Small intestine (tissue), 7 donors: ENCODE measurements around the gene ZRANB2. TPM values are rescaled to one million over a fixed set of nuclear protein-coding genes. Genes with fewer than 3 reads are reported as not detected.

ENCODE experiments used
- DNase-seq, 2 donors: peaks; one replicate each; pipeline versions ENCODE4 v3.0.0 to v3.0.0-alpha.2; 2013
- FAIRE-seq: peaks from 2 replicates; lab custom pipeline; 2012; peaks lifted over from hg19 to GRCh38; lab: Jason Lieb, UNC
- H3K27ac ChIP-seq, 3 donors: one replicate each; pipeline ENCODE4 v1.5.1; 2013; ENCODE audit warnings: low read length in 2 of 3, mild to moderate bottlenecking in 2 of 3, control low read depth in 1 of 3, inconsistent platforms in 1 of 3, low read depth in 1 of 3, moderate library complexity in 1 of 3
- H3K27me3 ChIP-seq, 3 donors: one replicate each; pipeline ENCODE4 v1.6.1; 2013; ENCODE audit warnings: low read length in 3 of 3, inconsistent platforms in 1 of 3; ENCODE audit not compliant: control insufficient read depth in 3 of 3, insufficient read depth in 3 of 3
- H3K36me3 ChIP-seq, 3 donors: one replicate each; pipeline ENCODE4 v1.6.1; 2013; ENCODE audit warnings: low read length in 3 of 3, inconsistent platforms in 1 of 3, low read depth in 1 of 3, mild to moderate bottlenecking in 1 of 3, moderate library complexity in 1 of 3; ENCODE audit not compliant: control insufficient read depth in 3 of 3, insufficient read depth in 2 of 3
- H3K4me1 ChIP-seq, 3 donors: one replicate each; pipeline ENCODE4 v1.6.1; 2013; ENCODE audit warnings: low read length in 2 of 3, inconsistent platforms in 1 of 3, low read depth in 1 of 3, mild to moderate bottlenecking in 1 of 3, moderate library complexity in 1 of 3; ENCODE audit not compliant: control insufficient read depth in 3 of 3, insufficient read depth in 2 of 3
- H3K4me3 ChIP-seq, 3 donors: one replicate each; pipeline ENCODE4 v1.5.1; 2013; ENCODE audit warnings: low read length in 3 of 3, control low read depth in 1 of 3, inconsistent platforms in 1 of 3, low read depth in 1 of 3, mild to moderate bottlenecking in 1 of 3, moderate library complexity in 1 of 3
- H3K9me3 ChIP-seq, 2 donors: one replicate each; pipeline ENCODE4 v1.6.1; 2013; ENCODE audit warnings: low read depth in 1 of 2, low read length in 1 of 2; ENCODE audit not compliant: control insufficient read depth in 2 of 2, insufficient read depth in 1 of 2
- whole genome bisulfite sequencing, 3 donors: extraction: QIAGEN DNeasy Blood & Tissue Kit; methylation state at CpG; one replicate each; pipeline ENCODE4 v1.1.7; 2013; 5-methylcytosine and 5-hydroxymethylcytosine counted together
- polyA plus RNA-seq, 4 donors: library from polyadenylated mRNA; stranded (reverse) in 3 of 4; unstranded in 1 of 4; fragments of 200-250 nt in 3 of 4; fragments of 120-200 nt in 1 of 4; gene quantifications; one replicate each; pipeline versions ENCODE4 v1.2.1 to v1.2.3, GENCODE V29; 2013
- donor health status: healthy with polysubstance abuse.
- donor health status: control.
- donor health status: control.
- donor health status: Bipolar disorder and iron deficiency.
- donor health status: healthy.

Gene ZRANB2
- polyA plus RNA-seq, 4 donors = 20.4 to 114 (median 29.6) TPM

DNA sequence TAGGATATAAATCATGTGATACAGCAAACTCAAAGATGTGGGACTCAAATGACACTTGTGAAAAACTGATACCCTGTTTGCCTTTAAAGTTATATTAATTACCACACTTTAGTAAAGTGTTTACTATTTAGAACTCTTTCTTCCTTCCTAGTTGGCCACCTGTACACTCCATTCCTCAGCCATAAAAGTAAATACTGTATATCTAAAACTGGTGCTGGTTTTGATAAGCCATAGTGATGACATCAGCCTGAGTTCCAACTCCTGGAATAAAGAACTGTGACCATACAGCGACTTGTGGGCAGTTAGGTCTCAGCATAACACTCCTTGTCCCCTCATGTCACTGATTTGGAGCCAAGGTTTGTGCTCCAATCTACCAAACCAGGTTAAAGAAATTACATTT, 36.0 kb downstream of the ZRANB2 start:
- H3K4me1 ChIP-seq = peaks cover 0 to 6% (median 0%) of the 10 kb centered on the region in 3 donors
- H3K27ac ChIP-seq = no peak overlapping the region
- WGBS, 3 donors = 26 to 74% (median 51%) methylated on average over 1 of the region's 1 CpG
- DNase-seq (no peak), FAIRE-seq (no peak)
- peaks cover 0 to 2% (median 0%) of the 10 kb centered on the region in 3 donors for H3K36me3 ChIP-seq
- H3K4me3 ChIP-seq = no peak overlapping the region
- H3K9me3 ChIP-seq = peaks cover 0 to 2% of the 10 kb centered on the region in 2 donors
- peaks cover 3 to 35% (median 8%) of the 10 kb centered on the region in 3 donors for H3K27me3 ChIP-seq

DNA sequence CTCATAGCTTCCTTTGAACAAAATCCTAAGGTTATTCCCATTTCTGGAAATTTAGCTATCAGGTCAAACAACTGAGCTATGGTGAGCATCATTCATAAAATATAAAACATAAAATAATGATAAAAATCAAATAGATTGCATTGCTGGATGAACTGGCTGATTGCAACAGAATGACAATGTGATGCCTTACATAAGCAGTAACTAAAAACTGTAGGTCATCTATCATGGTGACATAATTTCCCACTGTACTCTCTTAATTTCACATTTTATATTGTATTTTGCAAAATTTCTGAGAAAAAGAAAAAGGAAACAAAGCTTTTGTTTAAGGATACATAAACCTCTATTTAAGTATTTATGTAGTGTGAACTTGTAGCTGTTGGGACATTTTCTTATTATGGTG, 37.8 kb downstream of the ZRANB2 start:
- peaks cover 0 to 6% (median 0%) of the 10 kb centered on the region in 3 donors for H3K4me1 ChIP-seq
- H3K36me3 ChIP-seq = peaks cover 0 to 2% (median 0%) of the 10 kb centered on the region in 3 donors
- DNase-seq = no peak
- peaks cover 3 to 29% (median 8%) of the 10 kb centered on the region in 3 donors for H3K27me3 ChIP-seq
- H3K9me3 ChIP-seq = peaks cover 0 to 2% of the 10 kb centered on the region in 2 donors
- H3K27ac ChIP-seq = no peak overlapping the region
- H3K4me3 ChIP-seq = no peak overlapping the region
- FAIRE-seq = no peak

DNA sequence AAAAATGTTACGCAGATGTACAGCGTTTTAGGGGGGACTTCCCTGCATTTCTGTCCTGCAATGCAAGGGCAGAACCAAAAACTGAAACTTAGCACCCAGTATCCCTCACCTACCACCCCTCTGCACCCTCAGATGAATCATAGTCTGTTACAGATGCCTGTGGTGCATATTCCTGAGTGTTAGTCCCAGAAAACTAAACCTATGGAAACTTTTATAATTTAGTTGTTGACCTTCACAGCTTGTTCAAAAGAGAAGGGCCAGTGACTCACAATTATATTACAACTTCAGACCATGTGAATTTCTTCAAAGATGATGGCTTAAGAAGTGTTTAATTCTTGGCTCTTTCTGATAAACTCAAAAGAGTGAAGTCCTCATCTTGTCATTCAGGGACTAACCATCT, 39.0 kb downstream of the ZRANB2 start:
- H3K4me1 ChIP-seq = peaks cover 0 to 1% (median 0%) of the 10 kb centered on the region in 3 donors
- peaks cover 0 to 2% (median 0%) of the 10 kb centered on the region in 3 donors for H3K36me3 ChIP-seq
- no peak overlapping the region for H3K4me3 ChIP-seq
- peaks cover 0 to 2% of the 10 kb centered on the region in 2 donors for H3K9me3 ChIP-seq
- DNase-seq (no peak), FAIRE-seq (no peak)
- 55 to 77% (median 66%) methylated on average over 2 of the region's 2 CpGs for WGBS, 3 donors
- H3K27ac ChIP-seq = no peak overlapping the region
- peaks cover 3 to 17% (median 5%) of the 10 kb centered on the region in 3 donors for H3K27me3 ChIP-seq

DNA sequence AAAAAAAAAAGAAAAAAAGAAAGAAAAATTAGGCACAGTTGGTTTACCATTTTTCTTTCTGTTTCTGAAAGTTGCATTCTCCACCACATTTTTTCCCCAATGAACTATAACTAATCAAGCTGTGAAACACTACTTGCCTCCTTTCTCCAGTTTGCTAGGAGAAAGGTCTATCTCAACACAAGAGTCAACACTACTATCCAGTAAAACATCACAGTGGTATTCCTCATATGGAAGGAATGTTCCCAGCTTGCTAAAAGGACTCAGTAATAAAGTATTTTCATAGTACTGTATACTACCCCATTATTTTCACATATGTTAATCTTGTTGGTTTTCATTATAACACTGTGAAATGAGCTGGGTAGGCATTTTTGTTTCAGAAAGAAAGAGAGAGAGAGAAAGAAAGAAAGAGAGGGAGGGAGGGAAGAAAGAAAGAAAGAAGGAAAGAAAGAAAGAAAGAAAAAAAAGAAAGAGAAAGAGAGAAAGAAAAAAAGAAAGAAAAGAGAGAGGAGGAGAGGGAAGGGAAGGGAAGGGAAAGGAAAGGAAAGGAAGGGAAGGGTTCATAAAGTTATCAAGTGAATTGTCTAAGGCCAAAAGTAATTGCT, 41.1 kb downstream of the ZRANB2 start:
- no peak for FAIRE-seq
- no peak for DNase-seq

DNA sequence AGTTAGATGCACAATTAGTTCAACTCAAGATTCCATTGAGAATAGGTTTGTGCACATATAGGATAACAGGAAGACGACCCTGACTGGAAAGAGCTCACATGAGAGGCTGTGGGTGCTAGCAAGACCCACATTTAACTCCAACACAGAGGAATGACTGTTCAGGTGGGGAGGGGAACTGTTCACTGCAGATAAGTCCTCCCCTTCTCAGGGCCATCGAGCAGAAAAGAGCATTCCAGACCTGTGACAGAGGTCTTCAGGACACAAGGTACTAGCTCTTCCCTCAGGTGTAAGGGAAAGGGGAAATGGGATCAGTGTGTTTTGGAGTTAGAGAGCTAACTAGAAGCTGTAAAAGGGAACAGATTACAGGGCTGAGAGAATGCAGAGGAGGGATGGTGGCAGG, 41.9 kb downstream of the ZRANB2 start:
- WGBS, 3 donors = 48 to 71% (median 51%) methylated on average over 2 of the region's 2 CpGs
- DNase-seq = no peak
- no peaks in the 10 kb centered on the region for H3K9me3 ChIP-seq
- no peak overlapping the region for H3K27ac ChIP-seq
- no peaks in the 10 kb centered on the region for H3K27me3 ChIP-seq
- H3K36me3 ChIP-seq = no peaks in the 10 kb centered on the region
- H3K4me3 ChIP-seq = no peak overlapping the region
- FAIRE-seq = no peak
- no peaks in the 10 kb centered on the region for H3K4me1 ChIP-seq

More for the DNA sequence above, 41.1 kb downstream of the ZRANB2 start:
- Histone ChIP-seq H3K27me3 (peaks cover 0 to under 1% (median 0%) of the 10 kb centered on the region in 3 donors), H3K4me1 (no peaks in the 10 kb centered on the region), H3K4me3 (no peak overlapping the region), H3K36me3 (no peaks in the 10 kb centered on the region), H3K9me3 (no peaks in the 10 kb centered on the region), H3K27ac (no peak overlapping the region)

DNA sequence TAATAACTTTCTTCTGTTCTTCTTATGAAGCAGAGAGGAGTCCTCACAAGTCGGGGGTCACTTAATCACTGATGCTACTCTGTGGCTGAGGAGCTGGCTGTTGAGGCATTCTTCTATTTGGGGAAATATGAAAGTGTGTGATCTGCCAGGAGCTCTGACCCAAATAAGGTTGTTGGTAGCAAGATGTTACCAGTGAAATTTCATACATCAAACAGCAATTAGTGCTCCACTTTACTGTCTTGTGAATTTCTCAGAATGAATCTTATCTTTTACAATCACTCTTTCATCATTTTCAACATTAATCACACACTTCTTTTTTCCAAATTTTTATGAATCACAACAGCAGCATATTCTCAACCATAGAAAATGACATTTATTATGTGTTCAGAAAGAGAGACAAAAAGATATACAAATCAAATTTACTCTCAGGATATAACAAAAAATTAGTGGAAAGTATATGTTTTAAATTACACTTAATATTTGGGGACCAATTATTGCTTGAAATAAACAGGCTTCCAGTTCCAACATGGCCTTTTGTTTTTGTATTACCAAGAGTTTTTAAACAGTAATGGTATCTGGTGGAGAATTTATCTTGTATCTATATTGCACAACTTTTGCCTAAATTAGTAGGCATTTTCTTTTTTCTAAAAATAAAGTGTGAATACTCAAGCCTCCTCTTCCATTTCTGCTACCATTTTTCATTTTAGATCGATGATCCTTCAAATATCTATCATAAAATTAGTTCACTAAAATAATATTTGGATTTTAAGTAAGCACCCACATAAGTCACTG, 42.8 kb downstream of the ZRANB2 start:
- no peaks in the 10 kb centered on the region for H3K27me3 ChIP-seq
- FAIRE-seq = no peak
- H3K27ac ChIP-seq = no peak overlapping the region
- no peaks in the 10 kb centered on the region for H3K4me1 ChIP-seq
- H3K9me3 ChIP-seq = no peaks in the 10 kb centered on the region
- no peak overlapping the region for H3K4me3 ChIP-seq
- no peak for DNase-seq
- no peaks in the 10 kb centered on the region for H3K36me3 ChIP-seq
- WGBS, 3 donors = 60 to 75% (median 72%) methylated on average over 2 of the region's 2 CpGs

GRCh38 chr1:71037066-71037465, 43.8 kb downstream of the ZRANB2 start:
- Histone ChIP-seq H3K4me3 (no peak overlapping the region), H3K36me3 (no peaks in the 10 kb centered on the region), H3K4me1 (no peaks in the 10 kb centered on the region), H3K27me3 (no peaks in the 10 kb centered on the region), H3K27ac (no peak overlapping the region), H3K9me3 (no peaks in the 10 kb centered on the region)
- FAIRE-seq (no peak), DNase-seq (no peak)
- WGBS, 3 donors = 91 to 93% (median 92%) methylated on average over 9 of the region's 9 CpGs

GRCh38 chr1:71033136-71033535, 47.7 kb downstream of the ZRANB2 start:
- no peak for FAIRE-seq
- no peak for DNase-seq
- H3K36me3 ChIP-seq = no peaks in the 10 kb centered on the region
- 89 to 100% (median 93%) methylated on average over 1 of the region's 1 CpG for WGBS, 3 donors
- H3K4me1 ChIP-seq = no peaks in the 10 kb centered on the region
- no peaks in the 10 kb centered on the region for H3K9me3 ChIP-seq
- no peaks in the 10 kb centered on the region for H3K27me3 ChIP-seq
- no peak overlapping the region for H3K27ac ChIP-seq
- H3K4me3 ChIP-seq = no peak overlapping the region
